GM11168 (cell line): Measurements from ENCODE around the gene FER.
"Not testable (repeated sequence)": the region's sequence is repeated elsewhere in the genome, so short reads cannot be mapped to it uniquely, and the experiment has no call there.

Experiments used
- in situ Hi-C: fragments of 300-500 bp; cut with MboI; formaldehyde crosslinking; loops from one replicate; pipeline ENCODE4 v1.12.0; 2022; ENCODE audit warnings: low sequenced_read_pairs; ENCODE audit not compliant: unreplicated experiment

FER gene

DNA sequence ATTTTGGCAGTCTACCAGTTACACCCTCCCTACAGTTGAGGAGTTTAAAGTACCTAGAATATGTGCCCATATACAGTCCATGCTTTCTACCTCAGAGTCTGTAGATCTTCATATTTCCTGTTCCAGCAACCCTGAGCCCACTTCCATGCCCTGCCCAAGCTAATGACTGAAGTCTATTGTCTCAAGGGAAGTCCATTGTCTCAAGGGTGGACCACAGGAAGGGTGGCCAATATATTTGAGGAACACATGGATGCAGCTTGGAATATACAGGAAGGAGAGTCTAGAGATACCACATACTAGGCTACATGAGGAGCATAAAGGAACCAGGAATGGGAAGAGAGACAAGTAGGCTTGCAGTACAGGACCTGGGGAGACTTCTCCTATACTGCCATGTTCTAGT is 274.4 kb downstream of the FER start:
- in situ Hi-C loops: no loop called here

DNA sequence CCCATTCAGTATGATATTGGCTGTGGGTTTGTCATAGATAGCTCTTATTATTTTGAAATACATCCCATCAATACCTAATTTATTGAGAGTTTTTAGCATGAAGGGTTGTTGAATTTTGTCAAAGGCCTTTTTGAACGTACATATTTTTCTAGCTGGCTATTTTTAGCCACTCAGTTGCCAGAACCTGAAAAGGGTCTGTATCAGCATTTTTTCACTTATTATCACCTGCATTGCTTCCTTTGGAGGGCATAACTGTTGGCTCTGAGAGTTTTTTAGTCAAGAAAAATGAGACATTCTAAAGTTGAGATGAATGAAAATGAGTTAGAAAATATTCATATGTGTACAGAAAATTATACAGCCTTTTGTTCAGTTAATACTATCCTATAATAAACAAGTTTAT is 278.0 kb downstream of the FER start:
- in situ Hi-C loops: not testable (repeated sequence)

DNA sequence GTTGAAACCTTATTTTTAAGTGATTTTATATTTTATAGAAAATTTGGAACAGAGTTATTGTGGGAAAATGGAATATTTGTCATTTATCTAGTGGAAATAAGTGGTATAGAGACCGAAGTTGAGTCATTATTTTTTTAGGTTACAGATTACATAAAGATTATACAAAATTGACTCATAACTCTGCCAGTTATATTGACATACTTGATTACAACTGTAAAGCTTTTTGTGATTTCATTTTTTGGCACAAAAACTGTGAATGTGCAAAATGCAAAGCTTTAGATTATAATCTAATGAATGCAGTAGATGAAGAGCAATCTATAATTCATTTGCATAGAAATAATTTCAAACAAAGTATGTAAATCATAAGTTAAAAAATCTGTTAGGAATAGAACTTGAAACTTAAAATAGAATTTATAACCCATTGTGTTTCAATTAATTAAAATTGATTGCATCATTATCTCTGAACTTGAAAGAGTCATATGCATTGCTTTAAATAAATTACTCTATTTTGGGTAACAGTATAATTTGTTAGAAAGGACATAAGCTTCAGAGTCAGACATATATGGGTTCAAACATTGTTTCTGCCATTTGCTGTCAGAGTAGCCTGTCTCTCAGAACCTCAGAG is 280.4 kb downstream of the FER start:
- in situ Hi-C loops: no loop called here

DNA sequence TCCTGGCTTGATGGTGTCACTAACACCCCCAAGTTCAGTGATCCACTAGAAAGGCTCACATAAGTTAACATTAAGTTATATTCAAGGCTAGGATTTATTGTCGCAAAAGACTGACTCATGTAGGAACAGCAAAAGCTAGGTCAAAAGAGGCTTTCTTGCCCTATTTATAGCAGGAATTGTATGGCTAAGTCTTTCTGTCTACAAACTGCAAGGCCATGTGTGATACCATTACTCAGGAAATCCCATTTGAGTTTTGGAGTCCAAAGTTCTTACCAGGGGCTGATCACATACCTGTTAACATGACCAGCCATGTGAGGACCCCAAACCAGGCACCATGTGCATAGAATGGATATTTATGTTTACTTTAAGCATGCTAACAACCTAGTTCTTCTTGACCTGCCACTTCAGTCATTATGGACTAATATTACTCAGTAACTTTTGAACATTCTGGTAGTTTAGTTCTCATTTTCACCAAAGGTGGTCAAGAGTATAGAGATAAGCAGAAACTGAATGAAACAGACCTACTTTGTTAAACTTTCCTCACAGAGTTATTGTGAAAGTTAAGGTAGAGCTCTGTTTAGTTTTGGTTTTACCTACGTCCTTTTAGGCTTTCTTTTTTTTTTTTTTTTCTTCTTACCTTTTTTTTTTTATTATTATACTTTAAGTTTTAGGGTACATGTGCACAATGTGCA is 281.1 kb downstream of the FER start:
- in situ Hi-C loops: no loop called here

DNA sequence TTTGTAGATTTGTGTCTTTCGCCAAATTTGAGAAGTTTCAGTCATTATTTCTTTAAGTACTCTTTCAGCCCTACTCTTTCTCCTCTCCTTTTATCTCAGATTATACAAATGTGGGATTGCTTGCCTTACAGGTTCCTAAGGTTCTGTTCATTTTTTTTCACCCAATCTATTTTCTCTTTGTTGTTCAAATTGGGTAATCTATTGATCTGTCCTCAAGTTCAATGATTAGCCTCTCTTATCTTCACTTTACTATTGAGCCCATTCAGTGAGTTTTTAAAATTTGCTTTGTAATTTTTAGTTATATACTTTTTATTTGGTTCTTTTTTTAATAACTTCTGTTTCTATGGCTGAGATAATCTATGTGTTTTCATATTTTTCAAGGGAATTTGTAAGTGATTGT is 282.1 kb downstream of the FER start:
- in situ Hi-C loops: no loop called here

DNA sequence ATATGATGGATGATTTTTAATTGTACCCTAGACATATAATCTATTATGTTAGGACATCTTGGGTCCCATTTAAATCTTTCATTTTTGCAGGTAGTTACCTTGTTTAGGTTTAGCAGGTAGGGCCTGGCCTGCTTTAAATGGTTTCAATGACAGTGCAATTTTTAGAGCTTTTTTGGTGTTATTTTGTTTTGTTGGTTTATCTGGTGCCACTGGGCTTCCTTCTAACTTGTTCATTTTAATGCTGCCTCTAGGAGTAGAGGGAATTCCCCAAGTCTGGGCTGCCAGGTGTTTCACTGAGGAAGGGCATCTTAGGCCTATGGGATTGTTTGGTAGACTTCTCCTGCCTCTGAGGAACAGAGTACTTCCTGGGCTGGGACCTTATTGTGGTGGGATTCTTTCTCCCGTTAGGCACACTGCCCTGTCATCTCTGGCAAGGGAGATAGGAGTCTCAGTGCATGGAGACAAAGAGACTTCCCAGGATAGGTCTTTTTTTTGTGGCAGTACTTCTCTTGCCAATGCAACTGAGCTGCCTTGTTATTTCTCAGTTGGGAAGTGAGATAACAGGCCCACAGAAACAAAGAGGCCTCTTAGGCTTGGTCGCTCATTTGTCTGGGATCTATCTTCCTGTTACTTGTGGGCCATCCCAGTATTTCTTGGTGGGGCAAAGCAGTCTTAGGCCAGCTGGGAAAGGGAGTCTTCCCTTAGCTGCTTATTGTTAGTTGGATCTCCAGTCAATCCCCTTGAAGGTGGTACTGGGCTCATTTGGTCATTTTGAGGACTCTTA is 282.9 kb downstream of the FER start:
- in situ Hi-C loops: no loop called here

DNA sequence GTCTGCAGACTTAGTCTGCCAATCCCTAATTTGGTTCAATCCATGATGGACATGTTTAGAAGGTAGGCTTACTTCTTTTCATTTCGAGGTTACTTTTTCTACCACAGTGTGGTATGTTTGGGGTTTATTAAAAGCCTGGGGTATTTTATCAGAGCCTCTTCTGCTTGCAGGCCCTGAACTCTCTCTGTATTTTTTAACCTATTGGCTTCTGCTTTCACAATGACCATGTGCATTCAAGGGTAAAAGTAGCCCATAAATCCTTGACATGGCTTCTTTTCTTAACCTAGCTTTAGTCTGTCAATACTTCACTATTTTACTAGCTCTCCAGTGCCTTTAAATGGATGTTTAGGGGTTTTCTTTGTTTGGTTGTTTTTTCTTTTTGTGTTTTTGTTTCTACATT is 286.6 kb downstream of the FER start:
- in situ Hi-C loops: no loop called here

DNA sequence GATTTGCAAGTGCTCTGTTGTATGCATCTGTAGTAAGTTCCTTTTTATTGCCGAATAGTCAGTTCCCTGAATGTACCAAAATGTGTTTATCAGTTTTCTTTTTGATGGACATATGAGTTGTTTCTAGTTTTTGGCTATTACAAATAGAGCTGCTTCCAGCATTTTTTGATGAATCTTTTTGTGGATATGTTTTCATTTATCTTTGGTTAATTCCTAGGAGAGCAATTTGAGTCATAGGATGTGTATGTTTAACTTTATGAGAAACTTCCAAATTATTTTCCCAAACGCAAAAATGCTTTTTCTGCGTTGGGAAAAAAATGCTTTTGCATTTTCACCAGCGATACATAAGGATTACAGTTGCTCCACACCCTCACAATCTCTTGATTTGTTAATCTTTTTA is 287.7 kb downstream of the FER start:
- in situ Hi-C loops: no loop called here

DNA sequence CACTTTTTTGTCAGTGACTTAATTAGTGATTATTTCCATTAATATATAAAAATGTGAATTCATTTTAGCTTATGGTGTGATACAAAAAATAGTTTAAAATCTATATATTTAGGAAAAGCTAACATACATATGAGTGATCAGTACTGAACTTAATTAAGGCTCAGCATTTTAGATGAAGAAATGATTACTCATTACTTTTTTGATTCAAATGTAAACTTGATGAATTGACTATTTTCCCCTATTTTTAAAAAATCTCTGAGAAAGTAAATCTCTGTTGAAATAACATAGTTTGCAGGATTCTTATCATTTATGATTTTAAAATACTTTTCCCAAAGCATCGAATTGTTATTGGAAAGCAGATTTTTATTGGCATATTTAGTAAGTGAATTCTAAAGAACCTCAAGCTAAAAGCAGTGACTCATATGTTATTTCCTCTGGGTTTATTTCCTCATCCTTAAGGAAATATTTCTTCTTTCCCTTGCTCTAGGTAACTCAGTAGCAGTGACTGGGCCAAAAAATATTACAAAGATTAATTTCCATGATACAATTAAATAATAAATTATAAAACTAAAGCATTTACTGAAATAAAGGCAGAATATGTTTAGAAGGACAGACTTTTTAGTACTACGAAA is 290.6 kb downstream of the FER start:
- in situ Hi-C loops: no loop called here

DNA sequence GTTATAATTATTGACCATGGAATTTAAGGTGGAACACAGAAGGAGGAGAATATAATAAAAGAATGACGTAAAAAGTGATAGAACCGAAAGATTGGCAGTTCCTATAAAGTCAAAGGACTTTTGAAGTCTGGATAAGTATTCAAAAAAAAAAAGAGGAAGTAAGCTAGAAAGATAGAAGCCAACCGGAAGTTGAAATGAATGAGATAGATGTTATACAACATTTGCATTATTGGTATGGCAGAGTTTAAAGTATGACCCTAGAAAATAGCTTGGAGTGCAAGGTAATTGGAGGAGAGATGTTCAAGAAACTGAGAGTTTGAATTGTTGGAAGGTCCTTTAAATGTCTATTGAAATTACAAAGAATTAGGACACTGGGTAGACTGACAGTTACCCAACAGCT is 293.6 kb downstream of the FER start:
- in situ Hi-C loops: no loop called here

DNA sequence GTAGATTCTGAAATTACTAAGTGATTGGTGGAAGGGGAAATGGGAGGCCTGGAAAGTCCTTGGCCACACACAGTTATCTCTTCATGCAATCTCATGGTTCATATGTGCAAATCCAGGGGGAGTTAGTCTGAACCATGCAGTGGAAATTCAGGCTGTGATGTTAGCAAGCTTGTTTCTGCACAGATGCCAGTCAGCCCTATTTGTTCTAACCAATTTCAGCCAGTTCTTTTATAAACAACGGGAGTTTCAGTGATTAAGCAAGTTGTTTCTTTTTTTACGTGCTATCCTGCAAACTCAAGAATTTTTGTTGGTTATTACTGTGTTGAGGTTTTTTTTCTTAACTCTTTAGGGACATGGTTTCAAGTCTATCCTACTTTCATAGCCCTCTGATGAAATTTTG is 298.0 kb downstream of the FER start:
- in situ Hi-C loops: no loop called here

DNA sequence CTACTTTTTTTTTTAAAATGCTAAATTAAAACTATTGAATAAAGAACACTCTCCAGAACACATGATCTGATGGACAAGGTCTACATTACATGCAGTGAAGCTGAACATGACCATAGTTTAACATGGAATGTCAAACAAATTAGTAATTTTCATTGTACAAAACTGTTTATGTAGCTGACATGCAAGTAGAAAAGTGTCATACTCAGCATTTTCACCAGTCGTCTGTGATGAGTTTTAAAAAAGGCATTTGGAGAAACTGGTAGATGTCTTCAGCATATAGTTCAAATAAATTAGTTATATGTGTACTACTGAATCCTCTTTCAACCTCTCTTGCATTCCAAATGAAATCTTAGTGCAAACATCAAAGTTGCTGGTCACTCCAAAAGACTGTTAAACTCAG is 301.9 kb downstream of the FER start:
- in situ Hi-C loops: no loop called here

DNA sequence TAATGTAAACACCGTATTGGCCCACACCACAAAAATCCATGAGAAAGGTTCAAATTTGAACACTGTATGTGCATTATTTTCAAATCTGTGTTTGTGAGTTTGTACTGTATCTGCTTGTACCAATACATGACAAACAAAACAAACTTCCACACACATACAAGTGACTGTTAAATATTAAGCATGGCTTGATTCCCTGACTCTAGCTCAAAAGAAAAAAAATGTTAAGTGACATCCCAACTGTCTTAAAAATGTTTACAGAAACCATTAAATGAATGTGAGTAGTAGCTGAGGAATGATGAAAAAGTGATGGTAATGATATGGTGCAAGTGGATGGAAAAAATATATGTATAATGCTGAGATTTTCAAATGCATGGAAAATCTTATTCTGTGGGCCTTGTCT is 302.6 kb downstream of the FER start:
- in situ Hi-C loops: not testable (repeated sequence)

DNA sequence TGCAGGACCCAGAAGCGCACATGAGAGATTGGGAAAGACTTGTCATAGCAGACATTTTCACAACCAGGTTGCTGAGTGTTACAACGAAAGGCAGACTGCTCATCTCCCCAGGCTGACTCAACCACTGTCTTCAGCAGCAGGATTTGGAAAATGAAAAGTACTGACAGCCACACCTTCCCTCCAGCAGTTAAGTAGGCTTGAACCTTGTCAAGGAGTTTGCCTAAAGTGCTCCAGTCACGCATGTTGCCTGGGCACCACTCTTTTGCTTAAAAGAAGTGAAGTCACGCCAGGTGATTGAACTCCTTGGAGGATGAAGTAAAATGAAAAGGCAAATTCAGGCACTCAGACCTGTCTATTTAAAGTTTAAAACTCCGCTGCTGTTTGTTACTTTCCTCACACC is 304.5 kb downstream of the FER start:
- in situ Hi-C loops: not testable (repeated sequence)

DNA sequence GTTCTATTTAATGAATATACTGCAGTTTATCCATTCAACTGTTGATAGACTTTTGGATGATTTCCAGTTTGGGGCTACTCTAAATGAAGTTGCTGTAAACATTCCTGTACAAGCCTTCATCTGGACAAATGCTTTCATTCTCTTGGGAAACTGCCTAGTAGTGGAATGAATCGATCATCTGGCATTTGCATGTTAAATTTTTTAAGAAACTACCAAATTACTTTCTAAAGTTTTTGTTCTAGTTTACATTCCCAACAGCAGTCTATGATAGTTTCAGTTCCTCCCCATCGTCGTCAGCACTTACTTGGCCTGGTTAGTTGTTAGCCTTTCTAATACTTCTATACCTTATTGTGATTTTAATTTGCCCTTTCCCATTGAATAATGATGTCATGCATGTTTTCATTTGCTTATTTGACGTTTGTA is 306.3 kb downstream of the FER start:
- in situ Hi-C loops: no loop called here

DNA sequence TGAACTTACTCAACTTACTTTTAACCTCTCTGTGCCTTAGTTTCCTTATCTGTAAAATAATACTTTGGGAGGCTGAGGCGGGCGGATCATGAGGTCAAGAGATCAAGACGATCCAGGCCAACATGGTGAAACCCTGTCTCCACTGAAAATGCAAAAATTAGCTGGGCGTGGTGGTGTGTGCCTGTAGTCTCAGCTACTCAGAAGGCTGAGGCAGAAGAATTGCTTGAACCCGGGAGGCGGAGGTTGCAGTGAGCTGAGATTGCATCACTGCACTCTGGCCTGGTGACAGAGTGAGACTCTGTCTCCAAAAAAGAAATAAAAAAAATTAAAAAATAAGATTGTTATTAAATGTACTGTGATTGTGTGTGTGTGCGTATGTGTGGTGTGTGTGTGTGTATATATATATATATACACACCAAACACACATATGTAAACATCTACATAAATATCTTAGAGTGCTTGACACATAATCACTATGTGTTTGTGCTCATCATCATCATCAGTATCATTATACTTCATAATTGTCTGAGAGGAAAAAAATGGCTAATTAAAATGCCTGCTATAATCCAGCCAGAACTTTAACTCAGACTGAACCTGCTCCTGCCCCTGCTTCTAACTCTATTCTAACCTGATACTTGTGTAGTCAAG is 312.8 kb downstream of the FER start:
- in situ Hi-C loops: no loop called here

DNA sequence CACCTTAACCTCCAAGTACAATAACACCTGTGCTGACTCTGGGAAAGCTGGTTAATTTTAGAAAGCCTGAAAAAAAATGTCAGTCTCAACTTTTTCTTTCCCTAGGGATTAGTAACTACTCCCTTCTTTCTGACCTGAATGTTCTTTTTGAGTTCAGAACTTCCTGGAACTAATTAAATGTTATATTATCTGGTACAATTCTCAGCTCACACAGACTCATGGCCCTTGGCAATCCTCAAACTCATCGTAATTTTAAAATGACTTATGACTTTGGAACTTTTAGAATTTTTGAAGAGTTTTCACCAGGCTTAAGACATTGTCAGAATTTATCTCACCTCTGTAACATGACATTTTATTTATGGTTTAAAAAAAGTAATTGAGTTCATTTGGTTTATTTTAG is 315.0 kb downstream of the FER start:
- in situ Hi-C loops: no loop called here

DNA sequence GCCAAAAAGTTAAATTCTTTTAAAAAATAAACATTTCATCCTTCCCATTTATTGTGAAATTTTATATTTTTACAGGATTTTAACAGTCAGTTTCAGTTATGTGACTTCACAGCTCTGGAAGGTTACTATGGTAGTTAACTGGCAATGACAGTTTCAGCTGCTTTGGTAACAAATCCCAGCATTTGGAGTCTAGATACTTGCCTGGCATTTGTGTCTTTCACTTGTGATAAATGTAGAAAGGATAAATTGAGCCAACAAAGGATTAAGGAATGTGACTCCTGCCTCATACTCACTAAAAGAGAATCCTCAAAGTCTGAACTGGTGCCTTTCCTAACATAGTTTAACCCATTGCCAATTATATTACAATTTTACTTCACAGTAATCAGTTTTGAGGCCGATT is 315.5 kb downstream of the FER start:
- in situ Hi-C loops: no loop called here

DNA sequence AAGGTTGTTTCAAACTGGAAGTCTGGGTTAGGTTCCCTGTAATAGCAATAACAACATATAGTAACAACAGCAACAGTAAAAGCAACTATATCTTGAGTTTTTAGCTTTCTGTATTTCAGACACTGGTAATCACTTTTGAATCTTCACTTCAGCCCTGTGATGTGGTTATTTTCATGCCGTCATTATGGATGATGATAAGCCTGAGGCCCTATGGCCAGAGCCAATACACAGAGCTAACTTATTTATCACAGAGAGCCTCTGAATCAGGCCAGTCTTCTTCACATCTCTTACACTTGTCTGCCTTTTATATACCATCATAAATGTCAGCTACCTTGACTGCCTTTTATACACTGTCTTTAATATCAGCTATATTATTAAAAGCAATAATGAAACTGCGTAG is 329.0 kb downstream of the FER start:
- in situ Hi-C loops: no loop called here

DNA sequence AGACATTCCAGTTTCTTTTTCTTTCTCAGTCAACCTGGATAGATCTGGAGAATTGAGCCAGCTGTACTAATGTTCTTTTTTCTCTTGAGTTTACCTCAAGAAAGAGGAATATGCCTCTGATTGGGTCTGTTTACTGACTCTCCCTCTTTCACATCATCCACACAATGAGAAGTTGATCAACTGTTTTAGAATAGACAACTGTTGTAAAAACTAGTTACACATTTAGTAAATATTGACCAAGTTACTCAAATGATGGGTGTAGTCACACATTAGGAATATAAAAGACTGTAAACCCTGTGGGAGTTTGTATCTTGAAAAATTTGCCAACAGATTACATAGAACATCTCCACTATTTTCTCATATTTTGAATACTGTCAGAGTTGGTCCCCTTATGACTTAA is 330.8 kb downstream of the FER start:
- in situ Hi-C loops: no loop called here

DNA sequence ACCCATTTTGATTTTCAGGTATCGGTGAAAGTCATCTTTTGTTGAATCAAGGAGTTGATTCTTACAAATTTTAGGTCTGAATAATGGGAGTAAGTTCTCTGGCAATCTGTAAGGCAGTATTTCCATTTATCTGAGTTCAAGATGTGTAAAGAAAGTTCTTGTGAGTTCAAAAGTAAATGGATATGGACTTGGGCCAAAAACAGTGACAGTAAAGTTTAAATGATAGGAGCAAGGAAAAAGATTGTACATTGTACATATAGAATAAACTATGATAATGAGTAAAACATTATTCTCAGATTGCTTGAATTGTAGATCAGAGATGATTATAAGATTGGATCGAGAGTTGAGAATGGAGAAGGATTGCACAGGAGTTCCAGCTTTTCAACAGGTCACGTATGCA is 332.8 kb downstream of the FER start:
- in situ Hi-C loops: no loop called here
